Liver (tissue), 9 donors: ENCODE measurements around the gene L3MBTL1. TPM values are rescaled to one million over a fixed set of nuclear protein-coding genes. Genes with fewer than 3 reads are reported as not detected.

Source experiments
- DNase-seq: peaks from one replicate; pipeline ENCODE4 v3.0.0-alpha.2; 2017; ENCODE audit warnings: low spot score
- H3K27ac ChIP-seq, 2 donors: one replicate each; pipeline ENCODE4 v1.7.0; 2013; ENCODE audit warnings: inconsistent platforms in 2 of 2, low read length in 2 of 2, control low read depth in 1 of 2, low read depth in 1 of 2, mild to moderate bottlenecking in 1 of 2
- H3K27me3 ChIP-seq, 4 donors: one replicate each; pipeline versions ENCODE4 v1.6.1 to v1.7.0; 2013; ENCODE audit warnings: low read length in 3 of 4, inconsistent platforms in 1 of 4, mild to moderate bottlenecking in 1 of 4, moderate library complexity in 1 of 4; ENCODE audit not compliant: control insufficient read depth in 4 of 4, insufficient read depth in 4 of 4
- H3K36me3 ChIP-seq, 4 donors: one replicate each; pipeline versions ENCODE4 v1.6.1 to v1.7.0; 2013; ENCODE audit warnings: low read length in 3 of 4, mild to moderate bottlenecking in 3 of 4, low read depth in 1 of 4, moderate library complexity in 1 of 4; ENCODE audit not compliant: control insufficient read depth in 4 of 4, insufficient read depth in 3 of 4
- H3K4me1 ChIP-seq, 4 donors: one replicate each; pipeline versions ENCODE4 v1.6.1 to v1.7.0; 2013; ENCODE audit warnings: low read length in 3 of 4, mild to moderate bottlenecking in 3 of 4, moderate library complexity in 1 of 4; ENCODE audit not compliant: control insufficient read depth in 4 of 4, insufficient read depth in 4 of 4
- H3K4me3 ChIP-seq, 3 donors: one replicate each; pipeline versions ENCODE4 v1.6.1 to v1.7.0; 2013; ENCODE audit warnings: low read length in 3 of 3, control low read depth in 1 of 3, low read depth in 1 of 3, mild to moderate bottlenecking in 1 of 3
- H3K9ac ChIP-seq, 2 donors: one replicate each; pipeline ENCODE4 v1.7.0; 2013; ENCODE audit warnings: low read length in 2 of 2, mild to moderate bottlenecking in 2 of 2, moderate library complexity in 2 of 2, control low read depth in 1 of 2, low read depth in 1 of 2
- H3K9me3 ChIP-seq, 4 donors: one replicate each; pipeline versions ENCODE4 v1.6.1 to v1.7.0; 2013; ENCODE audit warnings: low read length in 3 of 4; ENCODE audit not compliant: control insufficient read depth in 4 of 4
- ATF3 ChIP-seq: IDR thresholded peaks from 2 replicates; pipeline ENCODE4 v1.6.1; 2016; ENCODE audit warnings: antibody characterized with exemption
- CTCF ChIP-seq: fragments of 150-350 bp; IDR thresholded peaks from 2 replicates; pipeline ENCODE4 v1.5.1; 2017; ENCODE audit warnings: improper control_type of control experiment, low read depth, low read length; ENCODE audit not compliant: missing input control
- EGR1 ChIP-seq, 2 donors: IDR thresholded peaks; 2 replicates each; pipeline ENCODE4 v1.6.1; 2016 to 2018; ENCODE audit warnings: antibody characterized with exemption in 2 of 2, low read depth in 2 of 2
- FOXA1 ChIP-seq: IDR thresholded peaks from 2 replicates; pipeline ENCODE4 v1.6.1; 2016; ENCODE audit warnings: antibody characterized with exemption
- FOXA2 ChIP-seq: IDR thresholded peaks from 2 replicates; pipeline ENCODE4 v1.6.1; 2016; ENCODE audit warnings: antibody characterized with exemption
- GABPA ChIP-seq, 2 donors: IDR thresholded peaks in 1 of 2; conservative IDR thresholded peaks in 1 of 2; 2 replicates each; pipeline ENCODE4 v1.6.1; 2016; ENCODE audit warnings: antibody characterized with exemption in 2 of 2, mild to moderate bottlenecking in 1 of 2, moderate library complexity in 1 of 2
- HNF4A ChIP-seq, 2 donors: conservative IDR thresholded peaks; 2 replicates each; pipeline ENCODE4 v1.6.1; 2016; ENCODE audit warnings: antibody characterized with exemption in 2 of 2, mild to moderate bottlenecking in 2 of 2
- HNF4G ChIP-seq: IDR thresholded peaks from 2 replicates; pipeline ENCODE4 v1.6.1; 2016; ENCODE audit warnings: antibody characterized with exemption
- JUND ChIP-seq, 2 donors: IDR thresholded peaks; 2 replicates each; pipeline ENCODE4 v1.6.1; 2016; ENCODE audit warnings: antibody characterized with exemption in 2 of 2
- MAX ChIP-seq: IDR thresholded peaks from 2 replicates; pipeline ENCODE4 v1.6.1; 2016; ENCODE audit warnings: antibody characterized with exemption
- NR2F2 ChIP-seq: IDR thresholded peaks from 2 replicates; pipeline ENCODE4 v1.6.1; 2016; ENCODE audit warnings: antibody characterized with exemption
- RAD21 ChIP-seq, 2 donors: IDR thresholded peaks; 2 replicates each; pipeline ENCODE4 v1.6.1; 2016; ENCODE audit warnings: antibody characterized with exemption in 2 of 2, mild to moderate bottlenecking in 2 of 2
- RXRA ChIP-seq, 2 donors: IDR thresholded peaks; 2 replicates each; pipeline ENCODE4 v1.6.1; 2017 to 2018; ENCODE audit warnings: antibody characterized with exemption in 2 of 2, mild to moderate bottlenecking in 1 of 2
- SP1 ChIP-seq: IDR thresholded peaks from 2 replicates; pipeline ENCODE4 v1.6.1; 2018; ENCODE audit warnings: antibody characterized with exemption, mild to moderate bottlenecking
- YY1 ChIP-seq: IDR thresholded peaks from 2 replicates; pipeline ENCODE4 v1.6.1; 2016; ENCODE audit warnings: antibody characterized with exemption, mild to moderate bottlenecking
- WGBS: extraction: QIAGEN DNeasy Blood & Tissue Kit; methylation state at CpG from one replicate; pipeline ENCODE4 v1.1.7; 2013; 5-methylcytosine and 5-hydroxymethylcytosine counted together
- polyA plus RNA-seq, 2 donors: library from polyadenylated mRNA; stranded (reverse) in 1 of 2; unstranded in 1 of 2; fragments of 200-250 nt in 1 of 2; fragments of >200 nt in 1 of 2; fragmentation: Nextera tagmentation in 1 of 2; extraction: Ambion mirVana in 1 of 2; gene quantifications; one replicate each; pipeline versions ENCODE4 v1.2.1 to v1.2.3, GENCODE V29; 2013 to 2015
- total RNA-seq, 2 donors: library from RNA; depleted of rRNA; stranded (reverse); fragments of >200 nt; gene quantifications; one replicate each; pipeline ENCODE4 v1.2.3, GENCODE V29; 2014
- TF ChIP-seq, protein P1 (sequence below): IDR thresholded peaks from 2 replicates; pipeline ENCODE4 v1.6.1; 2016; ENCODE audit warnings: antibody characterized with exemption, mild to moderate bottlenecking
- TF ChIP-seq, protein P2 (sequence below): IDR thresholded peaks from 2 replicates; pipeline ENCODE4 v1.6.1; 2016; ENCODE audit warnings: antibody characterized with exemption
- donor health status: healthy.
- donor health status: healthy.
- donor health status: healthy.
- donor health status: healthy.
- donor health status: healthy.

L3MBTL1 gene
- total and polyA plus RNA-seq, 4 donors = 0.45 to 5.6 (median 2.0) TPM

DNA sequence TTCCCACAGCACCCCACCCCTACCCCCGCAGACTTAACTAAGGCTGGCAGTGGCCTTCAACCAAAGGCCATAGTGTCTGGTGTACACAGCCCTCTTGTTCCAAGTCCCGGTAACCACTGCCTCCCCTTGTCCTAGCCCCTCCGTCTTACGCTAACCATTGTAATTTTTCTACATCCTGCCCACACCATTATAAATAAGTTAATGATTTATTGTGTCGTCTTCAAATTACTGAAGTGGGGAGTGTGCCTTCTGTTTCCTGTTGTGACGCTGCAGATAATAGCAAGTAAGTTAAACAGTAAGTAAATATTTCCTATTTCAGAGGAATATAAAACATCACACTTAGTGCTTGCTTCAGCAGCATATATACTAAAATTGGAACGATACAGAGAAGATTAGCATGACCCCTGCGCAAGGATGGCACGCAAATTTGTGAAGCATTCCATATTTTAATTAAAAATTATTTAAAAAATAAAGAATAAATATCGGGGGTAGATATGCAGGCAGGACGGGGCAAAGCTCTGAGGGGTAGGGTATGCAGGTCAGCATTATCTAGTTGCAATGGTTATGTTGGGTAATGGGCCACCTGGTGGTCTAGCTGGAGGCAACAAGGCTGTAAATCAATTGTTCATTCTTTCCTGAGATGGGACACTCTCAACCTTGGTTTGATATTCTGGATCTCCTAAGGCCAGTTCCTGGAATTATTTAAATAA lies 34.7 kb upstream of the L3MBTL1 start:
- Histone ChIP-seq H3K36me3 (peaks cover 0 to 6% (median 4%) of the 10 kb centered on the region in 4 donors), H3K4me3 (no peak overlapping the region), H3K4me1 (peaks cover 0 to 9% (median 5%) of the 10 kb centered on the region in 4 donors), H3K27ac (no peak overlapping the region), H3K9ac (no peak overlapping the region), H3K27me3 (no peaks in the 10 kb centered on the region), H3K9me3 (no peaks in the 10 kb centered on the region)
- 81% methylated on average over 11 of the region's 11 CpGs for WGBS
- TF ChIP-seq NR2F2 = no peak
- no peak for DNase-seq

GRCh38 chr20:43473381-43473704 lies 34.2 kb upstream of the L3MBTL1 start:
- Histone ChIP-seq H3K4me1 (peaks cover 0 to 10% (median 5%) of the 10 kb centered on the region in 4 donors), H3K27me3 (no peaks in the 10 kb centered on the region), H3K9ac (no peak overlapping the region), H3K9me3 (no peaks in the 10 kb centered on the region), H3K36me3 (peaks cover 0 to 5% (median 4%) of the 10 kb centered on the region in 4 donors), H3K27ac (no peak overlapping the region), H3K4me3 (no peak overlapping the region)
- over 99% methylated on average over 4 of the region's 4 CpGs for WGBS
- TF ChIP-seq RXRA (IDR thresholded peaks at IDR 0.05) (no peak), FOXA2 (no peak), CTCF (no peak), EGR1 (IDR thresholded peaks at IDR 0.05; ENCODE audit: low read depth in 2 of 2) (no peak), SP1 (no peak), HNF4G (no peak), JUND (IDR thresholded peaks at IDR 0.05) (no peak), GABPA (IDR thresholded peaks at IDR 0.05 in 1 of 2, conservative IDR thresholded peaks at IDR 0.05 in 1 of 2) (no peak), YY1 (no peak), NR2F2 (no peak), RAD21 (IDR thresholded peaks at IDR 0.05) (no peak), FOXA1 (no peak), HNF4A (conservative IDR thresholded peaks at IDR 0.05) (no peak), ATF3 (no peak), MAX (no peak)
- TF ChIP-seq, protein P1, sequence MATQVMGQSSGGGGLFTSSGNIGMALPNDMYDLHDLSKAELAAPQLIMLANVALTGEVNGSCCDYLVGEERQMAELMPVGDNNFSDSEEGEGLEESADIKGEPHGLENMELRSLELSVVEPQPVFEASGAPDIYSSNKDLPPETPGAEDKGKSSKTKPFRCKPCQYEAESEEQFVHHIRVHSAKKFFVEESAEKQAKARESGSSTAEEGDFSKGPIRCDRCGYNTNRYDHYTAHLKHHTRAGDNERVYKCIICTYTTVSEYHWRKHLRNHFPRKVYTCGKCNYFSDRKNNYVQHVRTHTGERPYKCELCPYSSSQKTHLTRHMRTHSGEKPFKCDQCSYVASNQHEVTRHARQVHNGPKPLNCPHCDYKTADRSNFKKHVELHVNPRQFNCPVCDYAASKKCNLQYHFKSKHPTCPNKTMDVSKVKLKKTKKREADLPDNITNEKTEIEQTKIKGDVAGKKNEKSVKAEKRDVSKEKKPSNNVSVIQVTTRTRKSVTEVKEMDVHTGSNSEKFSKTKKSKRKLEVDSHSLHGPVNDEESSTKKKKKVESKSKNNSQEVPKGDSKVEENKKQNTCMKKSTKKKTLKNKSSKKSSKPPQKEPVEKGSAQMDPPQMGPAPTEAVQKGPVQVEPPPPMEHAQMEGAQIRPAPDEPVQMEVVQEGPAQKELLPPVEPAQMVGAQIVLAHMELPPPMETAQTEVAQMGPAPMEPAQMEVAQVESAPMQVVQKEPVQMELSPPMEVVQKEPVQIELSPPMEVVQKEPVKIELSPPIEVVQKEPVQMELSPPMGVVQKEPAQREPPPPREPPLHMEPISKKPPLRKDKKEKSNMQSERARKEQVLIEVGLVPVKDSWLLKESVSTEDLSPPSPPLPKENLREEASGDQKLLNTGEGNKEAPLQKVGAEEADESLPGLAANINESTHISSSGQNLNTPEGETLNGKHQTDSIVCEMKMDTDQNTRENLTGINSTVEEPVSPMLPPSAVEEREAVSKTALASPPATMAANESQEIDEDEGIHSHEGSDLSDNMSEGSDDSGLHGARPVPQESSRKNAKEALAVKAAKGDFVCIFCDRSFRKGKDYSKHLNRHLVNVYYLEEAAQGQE = no peak
- TF ChIP-seq, protein P2, sequence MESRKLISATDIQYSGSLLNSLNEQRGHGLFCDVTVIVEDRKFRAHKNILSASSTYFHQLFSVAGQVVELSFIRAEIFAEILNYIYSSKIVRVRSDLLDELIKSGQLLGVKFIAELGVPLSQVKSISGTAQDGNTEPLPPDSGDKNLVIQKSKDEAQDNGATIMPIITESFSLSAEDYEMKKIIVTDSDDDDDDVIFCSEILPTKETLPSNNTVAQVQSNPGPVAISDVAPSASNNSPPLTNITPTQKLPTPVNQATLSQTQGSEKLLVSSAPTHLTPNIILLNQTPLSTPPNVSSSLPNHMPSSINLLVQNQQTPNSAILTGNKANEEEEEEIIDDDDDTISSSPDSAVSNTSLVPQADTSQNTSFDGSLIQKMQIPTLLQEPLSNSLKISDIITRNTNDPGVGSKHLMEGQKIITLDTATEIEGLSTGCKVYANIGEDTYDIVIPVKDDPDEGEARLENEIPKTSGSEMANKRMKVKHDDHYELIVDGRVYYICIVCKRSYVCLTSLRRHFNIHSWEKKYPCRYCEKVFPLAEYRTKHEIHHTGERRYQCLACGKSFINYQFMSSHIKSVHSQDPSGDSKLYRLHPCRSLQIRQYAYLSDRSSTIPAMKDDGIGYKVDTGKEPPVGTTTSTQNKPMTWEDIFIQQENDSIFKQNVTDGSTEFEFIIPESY = no peak
- DNase-seq = no peak
